B cell (primary cell): ENCODE measurements around the gene TTLL1. TPM values are rescaled to one million over a fixed set of nuclear protein-coding genes. Genes with fewer than 3 reads are reported as not detected.
A peak's percentile ranks its signal among the peaks of the same experiment; 100 is the strongest.

Experiments used
- ATAC-seq: fragments of 200-7000 bp; cut with Tn5 transposase; one replicate; pipeline ENCODE4 v1.10.0; 2021; ENCODE audit warnings: low read depth, mild to moderate bottlenecking, moderate number of reproducible peaks, moderate library complexity
- CTCF ChIA-PET: fragments of 350-600 bp; sonication (Branson Sonifier 250); formaldehyde crosslinking; loops from one replicate; lab custom pipeline; 2021; ENCODE audit warnings: antibody characterized with exemption, inconsistent platforms; lab: Charles Lee
- POLR2A ChIA-PET: fragments of 350-600 bp; sonication (Branson Sonifier 250); formaldehyde crosslinking; loops from one replicate; lab custom pipeline; 2021; ENCODE audit warnings: antibody characterized with exemption; lab: Charles Lee
- DNase-seq: peaks from one replicate; pipeline ENCODE4 v3.0.0; 2013
- H2AFZ ChIP-seq: 2 replicates; pipeline ENCODE4 v1.6.1; 2012; ENCODE audit warnings: mild to moderate bottlenecking, low read depth, low read length; ENCODE audit not compliant: insufficient read depth, poor library complexity, severe bottlenecking
- H3K27ac ChIP-seq, 2 donors: 1 replicate in 1 of 2; 2 replicates in 1 of 2; pipeline ENCODE4 v1.5.1; 2012 to 2013; ENCODE audit warnings: low read length in 2 of 2, mild to moderate bottlenecking in 2 of 2, moderate library complexity in 1 of 2
- H3K27me3 ChIP-seq, 4 experiments: fragments of 200-600 bp in 1 of 4; sonication (generic) in 1 of 4; replicated peaks in 1 of 4; 1 replicate in 2 of 4; 2 replicates in 2 of 4; pipeline versions ENCODE4 v1.6.1 to v1.7.0; 2013 to 2016; ENCODE audit warnings: low read length in 3 of 4, mild to moderate bottlenecking in 2 of 4, mixed read lengths in 1 of 4, moderate library complexity in 1 of 4; ENCODE audit not compliant: insufficient read depth in 4 of 4, control insufficient read depth in 3 of 4; ENCODE audit errors: control extremely low read depth in 1 of 4
- H3K36me3 ChIP-seq, 2 experiments: replicated peaks in 1 of 2; 1 replicate in 1 of 2; 2 replicates in 1 of 2; pipeline versions ENCODE4 v1.6.1 to v1.7.1; 2013; ENCODE audit warnings: low read length in 1 of 2; ENCODE audit not compliant: insufficient read depth in 2 of 2, control insufficient read depth in 1 of 2; ENCODE audit errors: control extremely low read depth in 1 of 2, extremely low read depth in 1 of 2
- H3K4me1 ChIP-seq, 2 donors: fragments of 200-600 bp in 1 of 2; sonication (generic) in 1 of 2; 1 replicate in 1 of 2; 2 replicates in 1 of 2; pipeline versions ENCODE4 v1.5.1 to v1.6.1; 2013 to 2017; ENCODE audit warnings: low read length in 2 of 2; ENCODE audit not compliant: control insufficient read depth in 2 of 2, insufficient read depth in 2 of 2
- H3K4me2 ChIP-seq: replicated peaks from 2 replicates; pipeline ENCODE3; 2012; ENCODE audit warnings: mild to moderate bottlenecking, low read depth, low read length; ENCODE audit not compliant: poor library complexity, severe bottlenecking
- H3K4me3 ChIP-seq, 5 experiments: fragments of 200-600 bp in 1 of 5; sonication (generic) in 1 of 5; 1 replicate in 3 of 5; 2 replicates in 2 of 5; pipeline versions ENCODE4 v1.5.1 to v1.7.0; 2011 to 2016; ENCODE audit warnings: low read length in 4 of 5, mild to moderate bottlenecking in 4 of 5, low read depth in 2 of 5, control low read depth in 1 of 5, moderate library complexity in 1 of 5; ENCODE audit not compliant: insufficient read depth in 1 of 5; ENCODE audit errors: control extremely low read depth in 1 of 5, extremely low read depth in 1 of 5
- H3K79me2 ChIP-seq: fragments of 200-600 bp; sonication (generic); one replicate; pipeline ENCODE4 v1.6.0; 2016; ENCODE audit warnings: low read length; ENCODE audit not compliant: control insufficient read depth, insufficient read depth
- H3K9ac ChIP-seq: fragments of 200-600 bp; sonication (generic); 2 replicates; pipeline ENCODE4 v1.6.1; 2017; ENCODE audit warnings: mild to moderate bottlenecking, low read length, moderate library complexity
- H3K9me3 ChIP-seq, 3 donors: one replicate each; pipeline versions ENCODE4 v1.6.1 to v1.7.1; 2013; ENCODE audit warnings: low read length in 2 of 3; ENCODE audit not compliant: control insufficient read depth in 2 of 3, insufficient read depth in 1 of 3; ENCODE audit errors: control extremely low read depth in 1 of 3
- H4K20me1 ChIP-seq: 2 replicates; pipeline ENCODE4 v1.6.0; 2012; ENCODE audit warnings: mild to moderate bottlenecking, low read length; ENCODE audit not compliant: insufficient read depth, control insufficient read depth, poor library complexity, severe bottlenecking
- H3K27ac Mint-ChIP-seq: one replicate; pipeline ENCODE4 v1.8.0; 2021; ENCODE audit warnings: mixed read lengths
- H3K27me3 Mint-ChIP-seq: one replicate; pipeline ENCODE4 v1.8.0; 2021; ENCODE audit warnings: mixed read lengths
- H3K4me1 Mint-ChIP-seq: one replicate; pipeline ENCODE4 v1.8.0; 2021; ENCODE audit warnings: mixed read lengths
- H3K4me3 Mint-ChIP-seq: one replicate; pipeline ENCODE4 v1.8.0; 2021; ENCODE audit warnings: mixed read lengths
- H3K9me3 Mint-ChIP-seq: one replicate; pipeline ENCODE4 v1.8.0; 2022; ENCODE audit warnings: mixed read lengths; ENCODE audit not compliant: insufficient read depth
- CTCF ChIP-seq: fragments of 200-600 bp; IDR thresholded peaks from one replicate; pipeline ENCODE4 v1.8.0; 2022; ENCODE audit warnings: antibody characterized with exemption, mild to moderate bottlenecking
- EZH2 ChIP-seq: IDR thresholded peaks from 2 replicates; pipeline ENCODE4 v1.6.1; 2012; ENCODE audit warnings: borderline replicate concordance, low read depth, mild to moderate bottlenecking, moderate library complexity, low read length; ENCODE audit not compliant: insufficient read depth, poor library complexity, severe bottlenecking
- WGBS: methylation state at CpG from one replicate; pipeline ENCODE4 v1.1.5; 2013; ENCODE audit warnings: missing lambda C conversion rate; ENCODE audit not compliant: insufficient coverage; 5-methylcytosine and 5-hydroxymethylcytosine counted together
- intact Hi-C: fragments of 100-400 bp; cut with micrococcal nuclease; formaldehyde crosslinking; loops from one replicate; pipeline ENCODE4 v1.10.0; 2022
- polyA plus RNA-seq: library from polyadenylated mRNA; depleted of rRNA; stranded (reverse); fragments of >200 nt; gene quantifications from 2 replicates; pipeline ENCODE4 v1.2.3, GENCODE V29; 2012
- total RNA-seq, 2 donors: library from RNA; stranded (reverse); fragments of 120-200 nt in 1 of 2; gene quantifications; 1 replicate in 1 of 2; 2 replicates in 1 of 2; pipeline versions ENCODE4 v1.2.3 to v1.2.4, GENCODE V29; 2013 to 2022

The TTLL1 gene
- total and polyA plus RNA-seq, 2 donors (not counting 1 experiment from before 2014, with no cell fraction given), result 3.0 to 3.3 TPM

GRCh38 chr22:43096420-43096819 lies 7.2 kb upstream of the TTLL1 start:
- Histone ChIP-seq H3K79me2 (no peaks in the 10 kb centered on the region), H3K27ac (no peak overlapping the region), H3K4me1 (peaks cover 0 to 9% of the 10 kb centered on the region in 2 donors), H3K9ac (no peak overlapping the region), H3K9me3 (peaks cover 0 to 19% (median 6%) of the 10 kb centered on the region in 3 donors), H2AFZ (no peak overlapping the region), H4K20me1 (no peaks in the 10 kb centered on the region), H3K4me3 (no peak overlapping the region), H3K4me2 (no peak overlapping the region), H3K36me3 (no peaks in the 10 kb centered on the region), H3K27me3 (peaks cover 0 to 4% (median 0%) of the 10 kb centered on the region in 4 experiments)
- no peaks in the 10 kb centered on the region for H3K27me3 Mint-ChIP-seq
- peaks cover 6% of the 10 kb centered on the region for H3K9me3 Mint-ChIP-seq
- 100% methylated on average over 4 of the region's 8 CpGs for WGBS
- H3K4me3 Mint-ChIP-seq, result no peak overlapping the region
- peaks cover 8% of the 10 kb centered on the region for H3K4me1 Mint-ChIP-seq
- ChIA-PET CTCF (interaction anchor here (0.7 kb wide), 1 partner anchor 226 kb away, joined by 3 read pairs; no protein-coding TSS in a partner anchor), POLR2A (no interaction called here)
- TF ChIP-seq CTCF, result no peak
- TF ChIP-seq EZH2, result no peak
- H3K27ac Mint-ChIP-seq, result peak overlapping the region; percentile 15
- intact Hi-C loops, result no loop called here
- DNase-seq, result no peak
- ATAC-seq, result no peak

GRCh38 chr22:43094551-43094950 lies 5.4 kb upstream of the TTLL1 start:
- H3K4me1 Mint-ChIP-seq, result peaks cover 8% of the 10 kb centered on the region
- H3K4me1 ChIP-seq, result peaks cover 0 to 16% of the 10 kb centered on the region in 2 donors
- WGBS, result 64% methylated on average over 3 of the region's 4 CpGs
- no peak overlapping the region for H3K9ac ChIP-seq
- no peak overlapping the region for H3K4me3 Mint-ChIP-seq
- H3K27me3 ChIP-seq, result no peaks in the 10 kb centered on the region
- DNase-seq (no peak), ATAC-seq (no peak)
- intact Hi-C loops, result no loop called here
- H3K36me3 ChIP-seq, result no peaks in the 10 kb centered on the region
- no peak for TF ChIP-seq CTCF
- TF ChIP-seq EZH2, result no peak
- H4K20me1 ChIP-seq, result no peaks in the 10 kb centered on the region
- H3K27ac ChIP-seq, result no peak overlapping the region
- no peaks in the 10 kb centered on the region for H3K79me2 ChIP-seq
- peaks cover 6% of the 10 kb centered on the region for H3K9me3 Mint-ChIP-seq
- ChIA-PET CTCF (interaction anchor here (0.6 kb wide), 1 partner anchor 1138 kb away, joined by 3 read pairs; no protein-coding TSS in a partner anchor), POLR2A (no interaction called here)
- peaks cover 0 to 19% (median 6%) of the 10 kb centered on the region in 3 donors for H3K9me3 ChIP-seq
- no peak overlapping the region for H3K4me3 ChIP-seq
- H3K27me3 Mint-ChIP-seq, result no peaks in the 10 kb centered on the region
- H3K4me2 ChIP-seq, result no peak overlapping the region
- H2AFZ ChIP-seq, result no peak overlapping the region
- no peak overlapping the region for H3K27ac Mint-ChIP-seq
